ENCODE data around the gene UMODL1.

The UMODL1 gene

DNA sequence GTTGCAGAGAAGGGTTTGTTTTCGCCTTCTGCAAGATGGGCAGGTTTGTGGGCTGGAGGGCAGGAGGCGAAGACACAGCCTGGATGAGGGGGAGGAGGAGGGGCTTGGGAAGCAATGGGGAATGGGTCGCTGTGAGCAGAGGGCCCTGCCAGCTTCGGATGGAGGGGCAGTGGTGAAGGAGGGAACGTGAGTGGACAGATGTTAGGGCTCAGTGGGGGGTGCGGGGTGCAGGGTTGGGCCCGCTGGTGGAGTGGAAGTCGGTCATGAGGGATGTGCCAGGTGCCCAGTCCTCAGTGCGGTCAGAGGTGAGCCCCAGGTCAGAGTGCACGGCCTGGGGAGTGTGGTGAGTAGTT is 92.4 kb downstream of the UMODL1 start:
- no peak for DNase-seq (ENCODE audit: low spot score)
- TF ChIP-seq, protein P1, sequence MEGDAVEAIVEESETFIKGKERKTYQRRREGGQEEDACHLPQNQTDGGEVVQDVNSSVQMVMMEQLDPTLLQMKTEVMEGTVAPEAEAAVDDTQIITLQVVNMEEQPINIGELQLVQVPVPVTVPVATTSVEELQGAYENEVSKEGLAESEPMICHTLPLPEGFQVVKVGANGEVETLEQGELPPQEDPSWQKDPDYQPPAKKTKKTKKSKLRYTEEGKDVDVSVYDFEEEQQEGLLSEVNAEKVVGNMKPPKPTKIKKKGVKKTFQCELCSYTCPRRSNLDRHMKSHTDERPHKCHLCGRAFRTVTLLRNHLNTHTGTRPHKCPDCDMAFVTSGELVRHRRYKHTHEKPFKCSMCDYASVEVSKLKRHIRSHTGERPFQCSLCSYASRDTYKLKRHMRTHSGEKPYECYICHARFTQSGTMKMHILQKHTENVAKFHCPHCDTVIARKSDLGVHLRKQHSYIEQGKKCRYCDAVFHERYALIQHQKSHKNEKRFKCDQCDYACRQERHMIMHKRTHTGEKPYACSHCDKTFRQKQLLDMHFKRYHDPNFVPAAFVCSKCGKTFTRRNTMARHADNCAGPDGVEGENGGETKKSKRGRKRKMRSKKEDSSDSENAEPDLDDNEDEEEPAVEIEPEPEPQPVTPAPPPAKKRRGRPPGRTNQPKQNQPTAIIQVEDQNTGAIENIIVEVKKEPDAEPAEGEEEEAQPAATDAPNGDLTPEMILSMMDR (IDR thresholded peaks at IDR 0.05; ENCODE audit: extremely low read depth, insufficient read depth, missing control alignments), result no peak
- in situ Hi-C loops (cut with MboI; ENCODE audit: low pct_unique_long_range_greater_than_20kb, low sequenced_read_pairs, unreplicated experiment), result no loop called here

DNA sequence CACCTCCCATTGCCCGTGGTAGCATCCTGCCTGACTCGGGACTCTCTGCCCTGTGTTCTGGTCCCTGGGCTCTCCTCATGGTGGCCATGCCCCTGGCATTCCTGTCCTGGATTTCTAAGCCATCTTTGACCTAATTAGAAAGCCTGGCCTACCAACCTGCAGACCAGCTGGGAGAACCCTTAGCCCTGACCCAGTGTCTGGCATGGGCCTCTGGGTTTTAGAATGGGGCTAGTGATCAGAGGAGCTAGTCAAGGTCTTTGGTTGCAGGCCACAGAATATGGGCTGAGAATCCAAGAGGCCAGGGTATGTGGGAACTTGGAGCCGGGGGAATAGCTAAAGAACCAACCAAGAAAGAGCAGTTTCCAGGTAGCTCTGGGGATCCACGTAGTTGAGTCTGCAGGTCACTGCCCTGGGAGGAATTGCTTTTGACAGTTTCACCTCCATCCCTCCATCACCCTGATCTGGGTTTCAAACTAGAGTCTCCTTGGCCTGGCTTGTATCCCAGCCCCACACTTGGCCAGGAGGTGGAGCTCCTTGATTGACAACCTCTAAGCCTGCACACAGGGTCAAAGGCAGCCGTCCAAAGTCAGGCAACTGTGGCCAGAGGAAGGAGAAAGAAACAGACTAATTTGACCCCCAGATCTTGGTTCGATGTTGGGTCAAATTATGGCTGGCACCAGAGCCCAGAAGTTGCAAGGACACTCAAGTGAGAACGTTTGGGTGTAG is 93.1 kb downstream of the UMODL1 start:
- TF ChIP-seq, protein P1 (IDR thresholded peaks at IDR 0.05; ENCODE audit: extremely low read depth, insufficient read depth, missing control alignments), result peak; percentile 75
- peak; percentile 77 for DNase-seq (ENCODE audit: low spot score)
- in situ Hi-C loops (cut with MboI; ENCODE audit: low pct_unique_long_range_greater_than_20kb, low sequenced_read_pairs, unreplicated experiment), result no loop called here

DNA sequence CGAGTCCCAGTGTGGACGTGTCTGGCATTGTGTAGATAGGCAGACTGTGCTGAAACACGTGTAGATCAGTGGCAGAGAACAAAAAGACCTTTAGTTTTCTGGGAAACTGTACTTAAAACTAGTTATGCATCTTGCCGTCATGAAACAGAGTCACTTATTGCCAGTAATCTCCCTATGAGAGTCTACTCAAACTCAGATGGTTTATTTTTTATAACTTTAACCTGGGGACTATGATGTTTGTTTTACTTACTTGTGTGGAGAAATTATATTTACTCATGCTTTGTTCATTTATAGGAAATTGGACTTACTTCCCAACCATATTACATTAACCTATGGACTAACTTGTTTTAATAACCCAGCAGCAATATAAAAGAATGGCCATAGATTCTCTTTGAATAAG is 93.7 kb downstream of the UMODL1 start:
- in situ Hi-C loops (cut with MboI; ENCODE audit: low pct_unique_long_range_greater_than_20kb, low sequenced_read_pairs, unreplicated experiment), result no loop called here
- DNase-seq (ENCODE audit: low spot score), result peak; percentile 6
- TF ChIP-seq, protein P1 (IDR thresholded peaks at IDR 0.05; ENCODE audit: extremely low read depth, insufficient read depth, missing control alignments), result no peak

DNA sequence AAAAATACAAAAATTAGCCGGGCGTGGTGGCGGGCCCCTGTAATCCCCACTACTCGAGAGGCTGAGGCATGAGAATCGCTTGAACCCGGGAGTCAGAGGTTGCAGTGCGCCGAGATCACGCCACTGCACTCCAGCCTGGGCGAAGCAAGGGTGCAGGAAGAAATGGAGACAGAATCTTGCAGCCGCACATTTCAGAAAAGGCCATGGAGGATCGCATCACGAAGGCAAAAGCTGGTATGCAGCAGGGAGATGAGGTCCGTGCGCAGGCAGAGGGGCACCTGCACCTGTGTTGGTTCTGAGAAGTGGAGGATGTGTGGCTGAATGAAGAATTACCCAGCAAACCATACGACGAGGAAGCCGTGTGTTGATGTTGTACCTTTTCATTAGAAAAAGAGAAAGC is 94.8 kb downstream of the UMODL1 start:
- in situ Hi-C loops (cut with MboI; ENCODE audit: low pct_unique_long_range_greater_than_20kb, low sequenced_read_pairs, unreplicated experiment), result no loop called here
- TF ChIP-seq, protein P1 (IDR thresholded peaks at IDR 0.05; ENCODE audit: extremely low read depth, insufficient read depth, missing control alignments), result no peak
- no peak for DNase-seq (ENCODE audit: low spot score)

DNA sequence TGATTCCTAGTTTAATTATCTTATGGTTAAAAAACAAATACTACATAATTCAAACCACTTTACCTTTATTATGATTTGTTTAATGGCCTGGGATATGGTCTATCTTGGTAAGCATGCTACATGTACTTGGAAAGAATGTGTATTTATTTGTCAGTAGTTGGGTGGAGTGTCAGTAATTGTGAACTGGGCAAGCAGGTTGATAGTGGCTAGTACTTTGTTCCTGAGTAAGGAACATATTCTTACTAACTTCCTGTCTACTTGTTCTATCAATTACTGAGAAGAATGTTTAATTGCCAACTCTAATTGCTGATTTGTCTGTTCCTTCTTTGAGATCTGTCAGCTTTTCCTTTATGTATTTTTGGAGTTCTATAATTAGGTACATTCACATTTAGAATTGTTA is 98.6 kb downstream of the UMODL1 start:
- TF ChIP-seq, protein P1 (IDR thresholded peaks at IDR 0.05; ENCODE audit: extremely low read depth, insufficient read depth, missing control alignments), result no peak
- no peak for DNase-seq (ENCODE audit: low spot score)
- in situ Hi-C loops (cut with MboI; ENCODE audit: low pct_unique_long_range_greater_than_20kb, low sequenced_read_pairs, unreplicated experiment), result no loop called here

DNA sequence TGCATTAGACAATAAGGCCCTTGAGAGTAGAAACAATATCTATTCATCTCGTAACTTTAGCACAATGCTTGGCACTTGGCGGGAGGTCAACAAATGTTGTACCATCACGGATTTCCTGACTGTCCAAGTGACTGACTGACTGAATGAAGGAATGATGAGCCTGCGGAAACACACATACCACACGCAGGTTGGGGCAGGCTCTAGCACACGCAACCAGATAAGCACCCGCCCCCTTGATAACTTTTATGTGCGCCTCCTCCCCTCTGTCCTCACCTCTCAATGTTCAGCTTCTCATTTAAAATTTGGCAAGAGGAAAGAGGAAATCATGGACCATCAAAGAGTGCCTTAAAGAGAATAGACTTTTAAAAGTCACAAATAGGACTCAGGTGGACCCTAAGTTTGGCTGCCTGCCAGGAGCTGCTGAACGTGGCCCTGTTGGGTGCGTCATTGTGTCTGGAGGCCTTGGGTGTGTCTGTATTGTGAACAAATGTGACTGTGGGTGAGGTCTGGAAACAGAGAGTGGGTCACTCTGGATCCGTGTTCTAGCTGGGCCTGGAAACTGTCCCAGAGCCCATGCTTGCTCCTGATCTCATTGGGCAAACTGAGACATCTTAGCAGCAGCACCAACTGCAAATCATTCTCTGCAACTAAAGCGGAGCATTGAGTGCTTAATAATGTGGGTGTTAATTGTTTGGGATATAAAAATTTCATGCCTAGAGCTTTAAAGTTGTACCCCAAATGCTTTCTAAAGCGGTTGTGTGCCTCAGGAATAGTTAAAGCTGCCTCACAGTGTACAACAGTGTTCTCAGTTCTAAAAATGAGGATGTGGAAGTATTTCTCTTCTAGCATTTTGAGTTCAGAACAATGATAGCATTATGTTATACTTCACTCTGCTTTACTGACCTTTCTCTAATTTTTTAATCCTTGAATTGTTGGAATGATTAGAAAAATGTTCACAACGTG is 100.3 kb downstream of the UMODL1 start:
- no peak for DNase-seq (ENCODE audit: low spot score)
- TF ChIP-seq, protein P1 (IDR thresholded peaks at IDR 0.05; ENCODE audit: extremely low read depth, insufficient read depth, missing control alignments), result no peak
- in situ Hi-C loops (cut with MboI; ENCODE audit: low pct_unique_long_range_greater_than_20kb, low sequenced_read_pairs, unreplicated experiment), result no loop called here
